GM12878 (cell line): ENCODE results near the gene ZNF837. TPM values are rescaled to one million over a fixed set of nuclear protein-coding genes. Genes with fewer than 3 reads are reported as not detected.

ENCODE experiments used
- ATAC-seq: fragments of 200-7000 bp; cut with Tn5 transposase; 3 replicates; pipeline ENCODE4 v1.9.1; 2020; ENCODE audit warnings: mild to moderate bottlenecking, moderate library complexity
- BruUV-seq: library from RNA; stranded (reverse); fragments of 400-500 nt; replicated peaks from 2 replicates; lab custom pipeline; 2021; lab: Mats Ljungman, UMichigan
- CTCF ChIA-PET: fragments of 300-600 bp; sonication (Branson Sonifier 250); formaldehyde crosslinking; extraction: SDS; loops from one replicate; lab custom pipeline; 2021; ENCODE audit warnings: inconsistent platforms; lab: Yijun Ruan, JAX
- POLR2A ChIA-PET: fragments of 350-600 bp; formaldehyde crosslinking; extraction: SDS; loops from one replicate; lab custom pipeline; 2021; ENCODE audit warnings: inconsistent platforms; lab: Charles Lee
- RAD21 ChIA-PET: fragments of 300-600 bp; sonication (Branson Sonifier 250); formaldehyde crosslinking; loops from one replicate; lab custom pipeline; 2023; ENCODE audit warnings: antibody characterized with exemption; ENCODE audit not compliant: unreplicated experiment; lab: Charles Lee
- SMC1A ChIA-PET: fragments of 300-600 bp; sonication (Branson Sonifier 250); formaldehyde crosslinking; loops from one replicate; lab custom pipeline; 2023; ENCODE audit not compliant: unreplicated experiment, uncharacterized antibody; lab: Charles Lee
- DNase-seq: peaks from one replicate; pipeline ENCODE4 v3.0.0-alpha.2; 2011; ENCODE audit warnings: low read depth, low spot score
- FAIRE-seq: peaks from 3 replicates; lab custom pipeline; 2011; peaks lifted over from hg19 to GRCh38; lab: Jason Lieb, UNC
- H2AFZ ChIP-seq: 2 replicates; pipeline ENCODE4 v1.6.0; 2011; ENCODE audit warnings: low read depth, low read length, control low read depth; ENCODE audit not compliant: control insufficient read depth
- H3K27ac ChIP-seq: 2 replicates; pipeline ENCODE4 v1.5.1; 2011; ENCODE audit warnings: control low read depth; ENCODE audit not compliant: control insufficient read depth, insufficient read depth
- H3K27me3 ChIP-seq, 2 experiments: replicated peaks in 1 of 2; 2 replicates each; pipeline versions ENCODE4 v1.6.0 to v1.6.1; 2011; ENCODE audit warnings: low read length in 1 of 2; ENCODE audit not compliant: control insufficient read depth in 2 of 2, insufficient read depth in 2 of 2
- H3K36me3 ChIP-seq, 2 experiments: 2 replicates each; pipeline ENCODE4 v1.5.1; 2011; ENCODE audit warnings: low read length in 1 of 2; ENCODE audit not compliant: control insufficient read depth in 2 of 2, insufficient read depth in 2 of 2
- H3K4me1 ChIP-seq: 2 replicates; pipeline ENCODE4 v1.6.1; 2011; ENCODE audit warnings: mild to moderate bottlenecking, low read length, moderate library complexity, mixed read lengths; ENCODE audit not compliant: control insufficient read depth, insufficient read depth
- H3K4me2 ChIP-seq: 2 replicates; pipeline ENCODE4 v1.6.0; 2011; ENCODE audit warnings: control low read depth; ENCODE audit not compliant: control insufficient read depth, insufficient read depth
- H3K4me3 ChIP-seq: fragments of 200-600 bp; sonication (generic); 2 replicates; pipeline ENCODE4 v1.5.1; 2016
- H3K79me2 ChIP-seq: 2 replicates; pipeline ENCODE4 v1.6.0; 2011; ENCODE audit warnings: low read length; ENCODE audit not compliant: control insufficient read depth, insufficient read depth
- H3K9ac ChIP-seq: 2 replicates; pipeline ENCODE4 v1.8.0; 2011; ENCODE audit warnings: low read length, control low read depth, mixed read lengths; ENCODE audit not compliant: control insufficient read depth, insufficient read depth
- H3K9me3 ChIP-seq: replicated peaks from 3 replicates; pipeline ENCODE4 v1.5.1; 2011; ENCODE audit warnings: mild to moderate bottlenecking, low read length; ENCODE audit not compliant: control insufficient read depth, insufficient read depth
- H4K20me1 ChIP-seq: 2 replicates; pipeline ENCODE4 v1.6.0; 2011; ENCODE audit not compliant: control insufficient read depth, insufficient read depth
- FOS ChIP-seq: IDR thresholded peaks from 3 replicates; pipeline ENCODE4 v1.6.1; 2011; ENCODE audit warnings: borderline replicate concordance; ENCODE audit not compliant: insufficient read length; ENCODE audit errors: extremely low read depth
- FOXK2 ChIP-seq: fragments of 450-650 bp; IDR thresholded peaks from 2 replicates; pipeline ENCODE4 v1.6.1; 2017; ENCODE audit warnings: mild to moderate bottlenecking, moderate library complexity
- RCOR1 ChIP-seq: conservative IDR thresholded peaks from 2 replicates; pipeline ENCODE4 v1.6.1; 2012; ENCODE audit warnings: low read depth, low read length, improper control_type of control experiment
- ZNF384 ChIP-seq: IDR thresholded peaks from 2 replicates; pipeline ENCODE4 v1.6.1; 2012; ENCODE audit warnings: low read depth, mild to moderate bottlenecking, low read length, improper control_type of control experiment, borderline replicate concordance
- WGBS: methylation state at CpG from one replicate; pipeline ENCODE4 v1.1.6; 2016; ENCODE audit warnings: low lambda C conversion rate; ENCODE audit not compliant: insufficient replicate concordance, insufficient coverage; ENCODE audit errors: missing lambda C conversion rate; 5-methylcytosine and 5-hydroxymethylcytosine counted together
- in situ Hi-C: fragments of 300-500 bp; cut with MboI; formaldehyde crosslinking; loops from 9 replicates; pipeline ENCODE4 v1.14.3; 2018; ENCODE audit warnings: mixed read lengths
- intact Hi-C: fragments of 100-400 bp; cut with micrococcal nuclease; formaldehyde crosslinking; loops from one replicate; pipeline ENCODE4 v1.14.2; 2022; ENCODE audit not compliant: unreplicated experiment
- polyA plus RNA-seq, 11 experiments: library from polyadenylated mRNA; depleted of rRNA in 4 of 11; unstranded in 6 of 11; stranded (reverse) in 5 of 11; fragments of >200 nt; fragmentation: Nextera tagmentation in 4 of 11; fragmentation: Illumina TruSeq in 1 of 11; extraction: Ambion mirVana in 4 of 11; extraction: Trizol in 1 of 11; gene quantifications; 1 replicate in 1 of 11; 2 replicates in 10 of 11; pipeline versions ENCODE4 v1.2.1 to v1.2.3, GENCODE V29; 2011 to 2016; ENCODE audit warnings: inconsistent platforms in 2 of 11, missing spikeins in 2 of 11, low read depth in 1 of 11
- total RNA-seq, 4 experiments: library from RNA; depleted of rRNA in 3 of 4; stranded (reverse); fragments of >200 nt in 3 of 4; fragmentation: Illumina TruSeq in 1 of 4; extraction: Trizol in 1 of 4; gene quantifications; 2 replicates each; pipeline versions ENCODE4 v1.2.1 to v1.2.3, GENCODE V29; 2013 to 2021
- TF ChIP-seq, protein P1 (sequence below): fragments of 450-650 bp; IDR thresholded peaks from 2 replicates; pipeline ENCODE4 v1.6.1; 2017; ENCODE audit warnings: borderline replicate concordance

Gene ZNF837
- total and polyA plus RNA-seq, 10 of the 15 experiments (the other 5 are each of a cell fraction or from before 2014, with no cell fraction given): 0.07 to 2.9 (median 2.0) TPM; not detected in 2

GRCh38 chr19:58335630-58336029, 45.2 kb downstream of the ZNF837 start:
- Histone ChIP-seq H3K9me3 (no peaks in the 10 kb centered on the region; the same call in 2 of the 3 replicates), H3K4me3 (no peak overlapping the region), H3K36me3 (peaks cover 7 to 11% of the 10 kb centered on the region in 2 experiments; a peak in 3 of 4 replicates), H3K9ac (no peak overlapping the region), H3K4me1 (no peaks in the 10 kb centered on the region), H3K79me2 (no peaks in the 10 kb centered on the region), H3K27me3 (no peaks in the 10 kb centered on the region), H2AFZ (no peak overlapping the region), H4K20me1 (no peaks in the 10 kb centered on the region), H3K4me2 (no peak overlapping the region), H3K27ac (no peak overlapping the region)
- intact Hi-C loops: no loop called here
- ATAC-seq: no peak
- CTCF ChIA-PET: interaction anchor here (0.8 kb wide), 1 partner anchor 26 kb away, joined by 3 read pairs; no protein-coding TSS in a partner anchor
- SMC1A ChIA-PET: no interaction called here
- RAD21 ChIA-PET: no interaction called here
- POLR2A ChIA-PET: interaction anchor here (0.9 kb wide), 1 partner anchor 8 kb away, joined by 9 read pairs; no protein-coding TSS in a partner anchor
- TF ChIP-seq ZNF384: no peak
- no peak for TF ChIP-seq FOXK2
- TF ChIP-seq, protein P1, sequence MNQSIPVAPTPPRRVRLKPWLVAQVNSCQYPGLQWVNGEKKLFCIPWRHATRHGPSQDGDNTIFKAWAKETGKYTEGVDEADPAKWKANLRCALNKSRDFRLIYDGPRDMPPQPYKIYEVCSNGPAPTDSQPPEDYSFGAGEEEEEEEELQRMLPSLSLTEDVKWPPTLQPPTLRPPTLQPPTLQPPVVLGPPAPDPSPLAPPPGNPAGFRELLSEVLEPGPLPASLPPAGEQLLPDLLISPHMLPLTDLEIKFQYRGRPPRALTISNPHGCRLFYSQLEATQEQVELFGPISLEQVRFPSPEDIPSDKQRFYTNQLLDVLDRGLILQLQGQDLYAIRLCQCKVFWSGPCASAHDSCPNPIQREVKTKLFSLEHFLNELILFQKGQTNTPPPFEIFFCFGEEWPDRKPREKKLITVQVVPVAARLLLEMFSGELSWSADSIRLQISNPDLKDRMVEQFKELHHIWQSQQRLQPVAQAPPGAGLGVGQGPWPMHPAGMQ: no peak
- no peak for TF ChIP-seq RCOR1
- TF ChIP-seq FOS: no peak
- no peak for FAIRE-seq
- 46% methylated on average over 3 of the region's 3 CpGs for WGBS
- no peak for DNase-seq
- in situ Hi-C loops: no loop called here
- no TSS peak for BruUV-seq
